ENCODE results near the gene S100A8. TPM values are rescaled to one million over a fixed set of nuclear protein-coding genes. Genes with fewer than 3 reads are reported as not detected.

S100A8 gene
- total and polyA plus RNA-seq, 7 donors, result 14.2 to 109 (median 82.2) TPM; not detected in 1

- Histone ChIP-seq H3K9me3 (no peaks in the 10 kb centered on the region), H3K4me3 (no peak overlapping the region), H3K4me1 (no peaks in the 10 kb centered on the region), H3K36me3 (no peaks in the 10 kb centered on the region), H3K27me3 (no peaks in the 10 kb centered on the region), H3K27ac (no peak overlapping the region)
- DNase-seq, result no peak
- 82 to 88% methylated on average over 17 of the region's 17 CpGs for WGBS, 2 donors
- intact Hi-C loops (cut with DNase I), result no loop called here
- no peak for TF ChIP-seq POLR2A (IDR thresholded peaks at IDR 0.05)
- TF ChIP-seq EP300 (IDR thresholded peaks at IDR 0.05), result no peak
- TF ChIP-seq CTCF (IDR thresholded peaks at IDR 0.05), result no peak
- TF ChIP-seq POLR2AphosphoS5 (IDR thresholded peaks at IDR 0.05), result no peak
Observed at GRCh38 chr1:153431002-153431401, 40.1 kb upstream of the S100A8 start.

GRCh38 chr1:153430561-153430960 is 39.7 kb upstream of the S100A8 start:
- Histone ChIP-seq H3K4me1 (no peaks in the 10 kb centered on the region), H3K36me3 (no peaks in the 10 kb centered on the region), H3K27me3 (no peaks in the 10 kb centered on the region), H3K9me3 (no peaks in the 10 kb centered on the region), H3K27ac (no peak overlapping the region), H3K4me3 (no peak overlapping the region)
- WGBS, 2 donors, result 74 to 85% methylated on average over 3 of the region's 3 CpGs
- TF ChIP-seq POLR2A (IDR thresholded peaks at IDR 0.05), result no peak
- TF ChIP-seq CTCF (IDR thresholded peaks at IDR 0.05), result no peak
- TF ChIP-seq POLR2AphosphoS5 (IDR thresholded peaks at IDR 0.05), result no peak
- TF ChIP-seq EP300 (IDR thresholded peaks at IDR 0.05), result no peak
- intact Hi-C loops (cut with DNase I), result no loop called here
- no peak for DNase-seq

GRCh38 chr1:153430166-153430553 is 39.3 kb upstream of the S100A8 start:
- intact Hi-C loops (cut with DNase I), result no loop called here
- no peaks in the 10 kb centered on the region for H3K36me3 ChIP-seq
- no peaks in the 10 kb centered on the region for H3K27me3 ChIP-seq
- TF ChIP-seq EP300 (IDR thresholded peaks at IDR 0.05) (no peak), POLR2AphosphoS5 (IDR thresholded peaks at IDR 0.05) (no peak), POLR2A (IDR thresholded peaks at IDR 0.05) (no peak), CTCF (IDR thresholded peaks at IDR 0.05) (no peak)
- no peaks in the 10 kb centered on the region for H3K9me3 ChIP-seq
- no peak overlapping the region for H3K4me3 ChIP-seq
- H3K27ac ChIP-seq, result no peak overlapping the region
- no peak for DNase-seq
- no peaks in the 10 kb centered on the region for H3K4me1 ChIP-seq
- 80 to 84% methylated on average over 2 of the region's 2 CpGs for WGBS, 2 donors

- H3K27me3 ChIP-seq, result no peaks in the 10 kb centered on the region
- no peak overlapping the region for H3K4me3 ChIP-seq
- no peaks in the 10 kb centered on the region for H3K9me3 ChIP-seq
- no peaks in the 10 kb centered on the region for H3K36me3 ChIP-seq
- H3K4me1 ChIP-seq, result no peaks in the 10 kb centered on the region
- DNase-seq, result no peak
- intact Hi-C loops (cut with DNase I), result no loop called here
- TF ChIP-seq EP300 (IDR thresholded peaks at IDR 0.05) (no peak), CTCF (IDR thresholded peaks at IDR 0.05) (no peak), POLR2AphosphoS5 (IDR thresholded peaks at IDR 0.05) (no peak), POLR2A (IDR thresholded peaks at IDR 0.05) (no peak)
- no peak overlapping the region for H3K27ac ChIP-seq
- WGBS, 2 donors, result 66 to 82% methylated on average over 7 of the region's 7 CpGs
Observed at GRCh38 chr1:153429266-153430165, 38.6 kb upstream of the S100A8 start.
